ENCODE results near the gene RPS15. TPM values are rescaled to one million over a fixed set of nuclear protein-coding genes. Genes with fewer than 3 reads are reported as not detected.
A peak's percentile ranks its signal among the peaks of the same experiment; 100 is the strongest.

The RPS15 gene
- total and polyA plus RNA-seq, 2 of the 13 experiments (the other 11 are each of a cell fraction or from before 2014, with no cell fraction given) = 695 to 1,411 TPM

DNA sequence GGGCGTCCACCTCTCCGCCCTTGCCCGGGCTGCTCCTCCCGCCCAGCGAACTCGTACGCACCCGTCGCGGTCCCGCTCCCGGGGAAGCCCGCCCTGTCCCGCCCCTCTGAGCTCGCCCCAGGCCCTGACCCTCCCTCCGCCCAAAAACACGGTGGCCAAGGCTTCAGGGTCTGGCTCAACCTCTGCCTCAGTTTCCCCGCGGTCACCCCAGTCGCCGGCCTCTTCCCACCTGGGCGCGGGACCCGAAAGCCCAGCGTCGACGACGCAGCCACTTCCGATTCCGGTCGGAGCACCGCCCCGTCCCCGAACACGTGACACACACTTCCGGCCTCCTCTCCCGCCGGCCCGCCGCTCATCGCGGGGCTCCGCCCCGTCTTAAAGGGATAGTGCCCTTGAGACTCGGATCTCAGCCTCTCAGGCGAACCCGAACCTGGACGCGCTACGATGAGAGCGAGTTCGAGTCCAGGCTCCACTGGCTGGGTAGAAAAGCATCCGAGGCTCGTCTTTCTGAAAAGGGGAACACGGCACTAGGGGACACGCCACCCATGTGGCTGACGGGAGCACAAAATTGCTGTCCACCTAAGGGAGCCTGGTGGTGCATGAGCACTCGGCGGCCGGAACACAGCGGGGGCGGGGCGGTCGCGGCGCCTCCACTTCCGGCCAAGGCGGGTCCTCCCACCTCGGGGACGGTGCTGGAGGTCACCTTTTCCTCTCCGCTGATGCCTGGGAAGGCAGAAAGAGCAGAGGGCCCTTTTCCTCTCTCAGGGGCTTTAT lies 40.9 kb downstream of the RPS15 start, which contains the start of gene C19orf25 (continued):
- TF ChIP-seq, protein P1, sequence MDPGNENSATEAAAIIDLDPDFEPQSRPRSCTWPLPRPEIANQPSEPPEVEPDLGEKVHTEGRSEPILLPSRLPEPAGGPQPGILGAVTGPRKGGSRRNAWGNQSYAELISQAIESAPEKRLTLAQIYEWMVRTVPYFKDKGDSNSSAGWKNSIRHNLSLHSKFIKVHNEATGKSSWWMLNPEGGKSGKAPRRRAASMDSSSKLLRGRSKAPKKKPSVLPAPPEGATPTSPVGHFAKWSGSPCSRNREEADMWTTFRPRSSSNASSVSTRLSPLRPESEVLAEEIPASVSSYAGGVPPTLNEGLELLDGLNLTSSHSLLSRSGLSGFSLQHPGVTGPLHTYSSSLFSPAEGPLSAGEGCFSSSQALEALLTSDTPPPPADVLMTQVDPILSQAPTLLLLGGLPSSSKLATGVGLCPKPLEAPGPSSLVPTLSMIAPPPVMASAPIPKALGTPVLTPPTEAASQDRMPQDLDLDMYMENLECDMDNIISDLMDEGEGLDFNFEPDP (CRISPR knock-in tag; conservative IDR thresholded peaks at IDR 0.05) = no peak
- no peak for TF ChIP-seq IRX3 (CRISPR knock-in tag; IDR thresholded peaks at IDR 0.05; ENCODE audit: borderline replicate concordance, low read depth)
- peak; percentile 92 for TF ChIP-seq SP4 (CRISPR knock-in tag; IDR thresholded peaks at IDR 0.05)
- TF ChIP-seq, protein P2, sequence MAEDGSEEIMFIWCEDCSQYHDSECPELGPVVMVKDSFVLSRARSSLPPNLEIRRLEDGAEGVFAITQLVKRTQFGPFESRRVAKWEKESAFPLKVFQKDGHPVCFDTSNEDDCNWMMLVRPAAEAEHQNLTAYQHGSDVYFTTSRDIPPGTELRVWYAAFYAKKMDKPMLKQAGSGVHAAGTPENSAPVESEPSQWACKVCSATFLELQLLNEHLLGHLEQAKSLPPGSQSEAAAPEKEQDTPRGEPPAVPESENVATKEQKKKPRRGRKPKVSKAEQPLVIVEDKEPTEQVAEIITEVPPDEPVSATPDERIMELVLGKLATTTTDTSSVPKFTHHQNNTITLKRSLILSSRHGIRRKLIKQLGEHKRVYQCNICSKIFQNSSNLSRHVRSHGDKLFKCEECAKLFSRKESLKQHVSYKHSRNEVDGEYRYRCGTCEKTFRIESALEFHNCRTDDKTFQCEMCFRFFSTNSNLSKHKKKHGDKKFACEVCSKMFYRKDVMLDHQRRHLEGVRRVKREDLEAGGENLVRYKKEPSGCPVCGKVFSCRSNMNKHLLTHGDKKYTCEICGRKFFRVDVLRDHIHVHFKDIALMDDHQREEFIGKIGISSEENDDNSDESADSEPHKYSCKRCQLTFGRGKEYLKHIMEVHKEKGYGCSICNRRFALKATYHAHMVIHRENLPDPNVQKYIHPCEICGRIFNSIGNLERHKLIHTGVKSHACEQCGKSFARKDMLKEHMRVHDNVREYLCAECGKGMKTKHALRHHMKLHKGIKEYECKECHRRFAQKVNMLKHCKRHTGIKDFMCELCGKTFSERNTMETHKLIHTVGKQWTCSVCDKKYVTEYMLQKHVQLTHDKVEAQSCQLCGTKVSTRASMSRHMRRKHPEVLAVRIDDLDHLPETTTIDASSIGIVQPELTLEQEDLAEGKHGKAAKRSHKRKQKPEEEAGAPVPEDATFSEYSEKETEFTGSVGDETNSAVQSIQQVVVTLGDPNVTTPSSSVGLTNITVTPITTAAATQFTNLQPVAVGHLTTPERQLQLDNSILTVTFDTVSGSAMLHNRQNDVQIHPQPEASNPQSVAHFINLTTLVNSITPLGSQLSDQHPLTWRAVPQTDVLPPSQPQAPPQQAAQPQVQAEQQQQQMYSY (CRISPR knock-in tag; IDR thresholded peaks at IDR 0.05) = no peak
- 0 out of 2 replicates have a peak, but pooled peaks have one; percentile 74 for TF ChIP-seq ZNF850 (CRISPR knock-in tag; conservative IDR thresholded peaks at IDR 0.05)
- TF ChIP-seq, protein P3, sequence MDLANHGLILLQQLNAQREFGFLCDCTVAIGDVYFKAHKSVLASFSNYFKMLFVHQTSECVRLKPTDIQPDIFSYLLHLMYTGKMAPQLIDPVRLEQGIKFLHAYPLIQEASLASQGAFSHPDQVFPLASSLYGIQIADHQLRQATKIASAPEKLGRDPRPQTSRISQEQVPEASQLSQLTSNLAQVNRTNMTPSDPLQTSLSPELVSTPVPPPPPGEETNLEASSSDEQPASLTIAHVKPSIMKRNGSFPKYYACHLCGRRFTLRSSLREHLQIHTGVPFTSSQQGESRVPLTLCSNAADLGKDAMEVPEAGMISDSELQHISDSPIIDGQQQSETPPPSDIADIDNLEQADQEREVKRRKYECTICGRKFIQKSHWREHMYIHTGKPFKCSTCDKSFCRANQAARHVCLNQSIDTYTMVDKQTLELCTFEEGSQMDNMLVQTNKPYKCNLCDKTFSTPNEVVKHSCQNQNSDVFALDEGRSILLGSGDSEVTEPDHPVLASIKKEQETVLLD (CRISPR knock-in tag; IDR thresholded peaks at IDR 0.05; ENCODE audit: low read depth) = peak; percentile 83
- TF ChIP-seq, protein P4, sequence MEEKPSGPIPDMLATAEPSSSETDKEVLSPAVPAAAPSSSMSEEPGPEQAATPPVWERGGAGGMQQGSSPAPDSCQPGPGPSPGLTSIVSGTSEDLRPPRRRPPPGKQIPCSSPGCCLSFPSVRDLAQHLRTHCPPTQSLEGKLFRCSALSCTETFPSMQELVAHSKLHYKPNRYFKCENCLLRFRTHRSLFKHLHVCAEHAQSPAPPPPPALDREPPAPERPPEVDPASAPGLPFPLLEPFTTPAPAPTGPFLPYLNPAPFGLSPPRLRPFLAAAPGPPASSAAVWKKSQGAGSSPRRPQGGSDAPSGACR (CRISPR knock-in tag; IDR thresholded peaks at IDR 0.05) = peak; percentile 65; the same call in 1 of the 2 replicates
- TF ChIP-seq GLI4 (CRISPR knock-in tag; IDR thresholded peaks at IDR 0.05; ENCODE audit: borderline replicate concordance) = no peak
- TF ChIP-seq, protein P5, sequence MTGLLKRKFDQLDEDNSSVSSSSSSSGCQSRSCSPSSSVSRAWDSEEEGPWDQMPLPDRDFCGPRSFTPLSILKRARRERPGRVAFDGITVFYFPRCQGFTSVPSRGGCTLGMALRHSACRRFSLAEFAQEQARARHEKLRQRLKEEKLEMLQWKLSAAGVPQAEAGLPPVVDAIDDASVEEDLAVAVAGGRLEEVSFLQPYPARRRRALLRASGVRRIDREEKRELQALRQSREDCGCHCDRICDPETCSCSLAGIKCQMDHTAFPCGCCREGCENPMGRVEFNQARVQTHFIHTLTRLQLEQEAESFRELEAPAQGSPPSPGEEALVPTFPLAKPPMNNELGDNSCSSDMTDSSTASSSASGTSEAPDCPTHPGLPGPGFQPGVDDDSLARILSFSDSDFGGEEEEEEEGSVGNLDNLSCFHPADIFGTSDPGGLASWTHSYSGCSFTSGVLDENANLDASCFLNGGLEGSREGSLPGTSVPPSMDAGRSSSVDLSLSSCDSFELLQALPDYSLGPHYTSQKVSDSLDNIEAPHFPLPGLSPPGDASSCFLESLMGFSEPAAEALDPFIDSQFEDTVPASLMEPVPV (CRISPR knock-in tag; IDR thresholded peaks at IDR 0.05) = peak; percentile 22; the same call in 1 of the 2 replicates
- TF ChIP-seq RFXAP (CRISPR knock-in tag; IDR thresholded peaks at IDR 0.05; ENCODE audit: borderline replicate concordance) = 0 out of 2 replicates have a peak, but pooled peaks have one; percentile 43
- no peak; the same call in 1 of the 2 replicates for TF ChIP-seq ETV6 (CRISPR knock-in tag; conservative IDR thresholded peaks at IDR 0.05)
- no peak for TF ChIP-seq CHCHD3 (CRISPR knock-in tag; IDR thresholded peaks at IDR 0.05)
- TF ChIP-seq ZNF234 (CRISPR knock-in tag; conservative IDR thresholded peaks at IDR 0.05) = no peak
- TF ChIP-seq, protein P6, sequence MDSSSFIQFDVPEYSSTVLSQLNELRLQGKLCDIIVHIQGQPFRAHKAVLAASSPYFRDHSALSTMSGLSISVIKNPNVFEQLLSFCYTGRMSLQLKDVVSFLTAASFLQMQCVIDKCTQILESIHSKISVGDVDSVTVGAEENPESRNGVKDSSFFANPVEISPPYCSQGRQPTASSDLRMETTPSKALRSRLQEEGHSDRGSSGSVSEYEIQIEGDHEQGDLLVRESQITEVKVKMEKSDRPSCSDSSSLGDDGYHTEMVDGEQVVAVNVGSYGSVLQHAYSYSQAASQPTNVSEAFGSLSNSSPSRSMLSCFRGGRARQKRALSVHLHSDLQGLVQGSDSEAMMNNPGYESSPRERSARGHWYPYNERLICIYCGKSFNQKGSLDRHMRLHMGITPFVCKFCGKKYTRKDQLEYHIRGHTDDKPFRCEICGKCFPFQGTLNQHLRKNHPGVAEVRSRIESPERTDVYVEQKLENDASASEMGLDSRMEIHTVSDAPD (CRISPR knock-in tag; IDR thresholded peaks at IDR 0.05) = no peak
- TF ChIP-seq ZNF382 (CRISPR knock-in tag; IDR thresholded peaks at IDR 0.05; ENCODE audit: borderline replicate concordance) = no peak
- peak; percentile 52 for TF ChIP-seq SP5 (CRISPR knock-in tag; IDR thresholded peaks at IDR 0.05; ENCODE audit: borderline replicate concordance, low read depth)
